NB4 (cell line): Measurements from ENCODE around the gene RBCK1.
A peak's percentile ranks its signal among the peaks of the same experiment; 100 is the strongest.

Experiments
- CTCF ChIP-seq: IDR thresholded peaks from one replicate; pipeline ENCODE4 v1.5.1; 2012; ENCODE audit warnings: low read depth, low read length
- MAX ChIP-seq: IDR thresholded peaks from 2 replicates; pipeline ENCODE4 v1.6.1; 2011; ENCODE audit warnings: low read depth, low read length
- POLR2A ChIP-seq: IDR thresholded peaks from 2 replicates; pipeline ENCODE4 v1.6.1; 2011; ENCODE audit warnings: mild to moderate bottlenecking; ENCODE audit not compliant: insufficient read length; ENCODE audit errors: extremely low read depth

GRCh38 chr20:373171-373890 is 34.8 kb upstream of the RBCK1 start:
- no peak for TF ChIP-seq CTCF
- no peak for TF ChIP-seq POLR2A
- 0 out of 2 replicates have a peak, but pooled peaks have one; percentile 18 for TF ChIP-seq MAX
